VCaP (cell line): ENCODE data around the gene C1orf56.

Experiments used
- H3K27ac ChIP-seq: fragments of 450-650 bp; 2 replicates; pipeline ENCODE4 v1.5.1; 2017
- TF ChIP-seq, protein P1 (sequence below): fragments of 450-650 bp; conservative IDR thresholded peaks from 2 replicates; pipeline ENCODE4 v1.5.1; 2017; ENCODE audit warnings: mild to moderate bottlenecking, moderate library complexity

The C1orf56 gene

DNA sequence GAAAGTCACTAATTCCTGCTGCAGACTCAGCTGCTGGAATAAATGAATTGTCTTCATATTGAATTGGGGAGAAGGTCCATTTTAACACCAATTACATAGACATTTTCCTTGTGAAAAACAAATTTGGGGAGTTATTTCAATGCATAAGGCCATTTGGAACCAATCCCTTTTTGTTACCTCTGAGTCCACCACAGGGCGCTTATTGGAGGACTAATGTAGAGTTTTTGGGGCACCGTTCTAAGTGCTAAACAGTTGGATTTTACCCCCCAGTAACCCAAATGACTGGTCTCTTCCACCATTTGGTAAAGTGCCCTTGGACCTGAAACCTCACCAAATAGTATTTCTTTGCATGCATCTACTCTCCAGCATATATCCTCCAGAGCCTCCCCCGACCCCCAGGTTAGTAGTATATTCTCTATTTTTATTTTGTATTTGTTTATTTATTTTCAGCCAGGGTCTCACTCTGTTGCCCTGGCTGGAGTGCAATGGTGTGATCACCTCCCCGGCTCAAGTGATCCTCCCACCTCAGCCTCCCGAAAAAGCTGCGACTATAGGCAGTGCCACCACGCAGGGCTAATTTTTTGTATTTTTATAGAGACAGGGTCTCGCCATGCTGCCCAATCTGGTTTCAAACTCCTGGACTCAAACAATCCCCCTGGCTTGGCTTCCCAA is 37.7 kb upstream of the C1orf56 start:
- H3K27ac ChIP-seq: no peak overlapping the region
- TF ChIP-seq, protein P1, sequence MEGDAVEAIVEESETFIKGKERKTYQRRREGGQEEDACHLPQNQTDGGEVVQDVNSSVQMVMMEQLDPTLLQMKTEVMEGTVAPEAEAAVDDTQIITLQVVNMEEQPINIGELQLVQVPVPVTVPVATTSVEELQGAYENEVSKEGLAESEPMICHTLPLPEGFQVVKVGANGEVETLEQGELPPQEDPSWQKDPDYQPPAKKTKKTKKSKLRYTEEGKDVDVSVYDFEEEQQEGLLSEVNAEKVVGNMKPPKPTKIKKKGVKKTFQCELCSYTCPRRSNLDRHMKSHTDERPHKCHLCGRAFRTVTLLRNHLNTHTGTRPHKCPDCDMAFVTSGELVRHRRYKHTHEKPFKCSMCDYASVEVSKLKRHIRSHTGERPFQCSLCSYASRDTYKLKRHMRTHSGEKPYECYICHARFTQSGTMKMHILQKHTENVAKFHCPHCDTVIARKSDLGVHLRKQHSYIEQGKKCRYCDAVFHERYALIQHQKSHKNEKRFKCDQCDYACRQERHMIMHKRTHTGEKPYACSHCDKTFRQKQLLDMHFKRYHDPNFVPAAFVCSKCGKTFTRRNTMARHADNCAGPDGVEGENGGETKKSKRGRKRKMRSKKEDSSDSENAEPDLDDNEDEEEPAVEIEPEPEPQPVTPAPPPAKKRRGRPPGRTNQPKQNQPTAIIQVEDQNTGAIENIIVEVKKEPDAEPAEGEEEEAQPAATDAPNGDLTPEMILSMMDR: no peak

DNA sequence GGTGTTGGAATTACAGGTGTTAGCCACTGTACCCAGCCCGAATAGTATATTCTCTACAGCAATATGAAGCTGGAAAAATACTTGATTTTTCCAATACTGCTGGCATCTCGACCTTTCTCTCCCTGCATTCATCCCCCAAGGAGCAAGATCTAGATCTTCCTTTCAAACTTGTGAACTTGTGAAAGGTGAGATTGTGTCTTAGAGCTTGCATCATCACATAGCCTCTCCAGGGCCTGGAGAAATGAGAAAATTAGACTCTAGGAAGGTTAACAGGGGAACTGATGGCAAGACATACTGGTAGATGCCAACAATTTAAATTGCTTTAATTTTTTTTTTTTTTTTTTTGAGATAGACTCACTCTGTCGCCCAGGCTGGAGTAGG is 37.2 kb upstream of the C1orf56 start:
- no peak overlapping the region for H3K27ac ChIP-seq
- TF ChIP-seq, protein P1: no peak

DNA sequence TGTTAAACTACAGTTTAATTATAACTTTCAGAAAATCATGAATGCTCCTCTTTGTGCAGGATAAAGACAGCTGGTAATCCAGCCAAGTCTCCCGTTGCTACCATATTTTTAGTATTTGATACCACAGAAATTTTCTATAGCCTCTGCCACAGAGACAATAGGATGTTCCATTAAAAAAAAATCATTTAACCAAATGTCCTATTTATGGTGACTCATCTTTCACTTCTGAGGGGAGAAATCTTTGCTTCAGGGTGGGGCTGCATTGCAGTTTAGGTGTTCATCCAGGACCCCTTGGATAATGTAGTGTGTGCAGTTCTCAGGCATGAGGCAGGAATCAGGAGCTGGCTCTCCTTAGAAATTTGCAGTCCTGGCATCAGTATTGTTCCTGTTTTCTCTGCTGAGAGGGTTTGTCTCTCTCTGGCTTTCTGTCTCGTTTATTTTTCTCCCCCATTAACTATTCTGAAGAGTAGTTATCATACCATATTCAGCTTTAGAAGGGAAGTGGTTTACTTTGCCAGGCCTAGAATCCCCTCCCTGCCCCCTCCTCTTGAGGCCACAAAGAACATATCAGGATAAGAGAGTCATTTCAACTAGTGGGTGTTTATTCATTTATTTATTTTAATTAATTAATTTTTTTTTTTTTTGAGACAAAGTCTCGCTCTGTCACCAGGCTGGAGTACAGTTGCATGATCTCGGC is 36.2 kb upstream of the C1orf56 start:
- H3K27ac ChIP-seq: no peak overlapping the region
- TF ChIP-seq, protein P1: no peak

DNA sequence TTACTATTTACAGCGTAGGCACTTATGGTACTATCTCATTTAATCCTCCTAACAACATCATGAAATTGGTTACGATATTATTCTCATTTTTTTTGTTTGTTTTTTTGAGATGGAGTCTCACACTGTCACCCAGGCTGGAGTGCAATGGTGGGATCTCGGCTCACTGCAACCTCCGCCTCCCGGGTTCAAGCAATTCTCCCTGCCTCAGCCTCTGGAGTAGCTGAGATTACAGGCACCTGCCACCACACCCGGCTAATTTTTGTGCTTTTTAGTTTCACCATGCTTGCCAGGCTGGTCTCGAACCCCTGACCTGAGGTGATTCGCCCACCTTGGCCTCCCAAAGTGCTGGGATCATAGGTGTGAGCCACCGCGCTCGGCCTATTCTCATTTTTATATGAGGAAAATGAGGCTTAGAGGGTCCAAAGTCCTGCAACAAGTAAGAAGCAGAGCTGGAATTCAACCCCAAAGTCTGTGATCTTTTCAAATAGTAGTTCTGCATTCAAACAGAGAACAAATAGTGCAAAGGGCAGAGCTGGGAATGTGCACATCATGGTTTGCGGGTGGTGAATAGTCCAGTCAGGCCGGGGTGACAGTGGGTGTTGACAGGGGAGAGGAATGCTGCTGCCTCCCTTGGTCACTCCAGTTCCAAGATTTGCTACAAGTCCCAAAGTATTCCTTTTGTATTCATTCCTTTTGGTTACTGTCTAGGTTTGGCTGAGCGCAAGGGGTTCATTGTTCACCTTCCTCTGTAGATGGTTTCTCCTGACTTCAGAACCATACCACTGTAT is 34.7 kb upstream of the C1orf56 start:
- TF ChIP-seq, protein P1: no peak
- H3K27ac ChIP-seq: no peak overlapping the region

- H3K27ac ChIP-seq: no peak overlapping the region
- TF ChIP-seq, protein P1: no peak
These were observed 34.0 kb upstream of the C1orf56 start for GRCh38 chr1:151013518-151013917.

DNA sequence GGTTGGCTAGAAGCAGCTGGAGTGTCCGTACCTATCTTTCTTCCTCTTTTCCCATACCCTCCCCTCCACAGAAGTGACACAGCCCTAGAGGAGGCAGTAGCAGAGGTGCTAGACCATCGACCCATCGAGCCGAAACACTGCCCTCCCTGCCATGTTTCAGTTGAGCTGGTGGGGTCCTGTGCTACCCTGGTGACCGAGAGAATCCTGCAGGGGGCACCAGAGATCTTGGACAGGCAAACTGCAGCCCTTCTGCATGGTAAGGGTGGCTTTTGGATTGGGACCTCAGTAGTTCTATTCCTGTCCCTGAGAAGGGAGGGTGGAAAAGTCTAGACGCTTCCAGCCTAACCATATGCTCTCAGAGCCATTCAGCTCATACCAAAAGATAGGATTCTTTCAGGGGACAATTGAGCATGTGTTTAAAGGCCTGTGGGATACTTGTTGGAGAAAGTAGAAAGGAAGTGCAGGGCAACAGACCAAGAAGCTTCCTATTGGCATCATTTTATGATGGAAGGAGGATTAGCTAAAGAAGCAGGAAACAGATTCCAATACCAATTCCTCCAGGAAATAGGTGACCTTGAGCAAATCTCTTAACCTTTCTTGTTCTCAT is 22.9 kb upstream of the C1orf56 start:
- TF ChIP-seq, protein P1: peak; percentile 79
- H3K27ac ChIP-seq: no peak overlapping the region

- TF ChIP-seq, protein P1: no peak
- H3K27ac ChIP-seq: no peak overlapping the region
These were observed 21.1 kb upstream of the C1orf56 start for GRCh38 chr1:151026460-151026859.
